Umbilical cord (tissue), 2 donors: ENCODE results near the gene DEFB116. TPM values are rescaled to one million over a fixed set of nuclear protein-coding genes. Genes with fewer than 3 reads are reported as not detected.
"Not testable (repeated sequence)": the region's sequence is repeated elsewhere in the genome, so short reads cannot be mapped to it uniquely, and the experiment has no call there.

Experiments used
- DNase-seq: peaks from one replicate; pipeline ENCODE4 v3.0.0-alpha.2; 2015; ENCODE audit warnings: low spot score
- total RNA-seq: library from RNA; depleted of rRNA; stranded (reverse); fragments of >200 nt; gene quantifications from one replicate; pipeline ENCODE4 v1.2.3, GENCODE V29; 2014; ENCODE audit warnings: low replicate concordance; ENCODE audit not compliant: insufficient read depth

Gene DEFB116, protein sequence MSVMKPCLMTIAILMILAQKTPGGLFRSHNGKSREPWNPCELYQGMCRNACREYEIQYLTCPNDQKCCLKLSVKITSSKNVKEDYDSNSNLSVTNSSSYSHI
- total RNA-seq: not detected

DNA sequence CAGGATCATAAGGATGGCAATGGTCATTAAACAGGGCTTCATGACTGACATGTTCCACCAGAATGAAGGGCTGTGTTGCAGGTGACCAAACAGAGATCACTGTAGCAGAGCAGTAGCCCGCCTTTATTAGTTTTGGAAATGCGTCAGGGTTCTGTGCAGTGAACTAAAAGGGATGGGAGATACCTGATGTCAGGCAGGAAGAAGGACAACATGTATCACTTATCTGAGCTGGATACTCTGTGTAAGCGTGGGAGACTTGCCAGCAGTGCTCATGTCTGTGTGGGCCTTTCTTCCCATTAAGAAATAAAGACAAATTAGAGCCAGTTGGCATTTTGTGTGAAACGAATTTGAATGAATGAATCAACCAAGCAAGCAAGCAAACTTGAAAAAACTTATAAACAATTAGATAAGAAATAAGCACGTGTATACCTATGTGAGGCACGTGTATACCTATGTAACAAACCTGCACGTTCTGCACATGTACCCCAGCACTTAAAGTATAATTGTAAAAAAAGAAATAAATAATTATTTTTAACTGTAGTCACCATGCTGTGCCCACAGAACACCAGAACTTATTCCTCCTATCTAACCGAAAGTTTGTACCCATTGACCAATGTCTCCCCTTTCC is at the start of gene DEFB116:
DEFB116 (minus strand) TSS at position 51 of the 628 bp plus-strand sequence; CDS start at position 51, 0 bp downstream.
- DNase-seq: no peak

DNA sequence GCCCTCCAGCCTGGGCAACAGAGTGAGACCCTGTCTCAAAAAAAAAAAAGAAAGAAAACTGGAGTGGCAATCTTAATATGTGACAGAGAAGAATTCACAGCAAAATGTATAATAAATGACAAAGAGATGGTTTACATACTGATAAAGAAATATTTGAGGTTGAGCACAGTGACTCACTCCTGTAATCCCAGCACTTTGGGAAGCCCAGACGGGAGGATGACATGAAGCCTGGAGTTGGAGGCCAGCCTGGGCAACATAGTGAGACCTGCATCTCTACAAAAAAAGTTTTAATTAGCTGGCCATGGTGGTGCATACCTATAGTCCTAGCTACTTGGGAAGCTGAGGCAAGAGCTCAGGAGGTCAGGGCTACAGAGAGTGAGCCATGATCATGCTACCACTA is 47.6 kb upstream of the DEFB116 start:
- no peak for DNase-seq

DNA sequence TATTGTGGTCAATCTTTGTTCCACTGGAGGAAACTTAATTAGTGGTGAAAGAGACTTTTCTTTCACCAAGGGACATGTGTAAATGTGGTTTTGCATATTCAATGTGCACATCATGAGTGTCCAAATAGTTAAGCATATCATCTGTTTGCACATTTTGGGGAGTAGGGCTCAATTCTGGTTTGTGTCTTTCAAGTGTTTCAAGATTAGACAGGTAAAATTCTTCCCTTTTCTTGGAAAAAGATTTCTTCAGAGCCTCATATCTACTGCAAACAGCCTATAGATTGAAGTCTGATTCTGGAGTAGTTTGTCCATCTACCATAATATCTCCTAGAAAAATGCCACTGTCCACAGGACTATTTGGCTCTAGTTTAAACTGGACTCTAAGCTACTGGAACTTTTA is 33.1 kb upstream of the DEFB116 start:
- no peak for DNase-seq

DNA sequence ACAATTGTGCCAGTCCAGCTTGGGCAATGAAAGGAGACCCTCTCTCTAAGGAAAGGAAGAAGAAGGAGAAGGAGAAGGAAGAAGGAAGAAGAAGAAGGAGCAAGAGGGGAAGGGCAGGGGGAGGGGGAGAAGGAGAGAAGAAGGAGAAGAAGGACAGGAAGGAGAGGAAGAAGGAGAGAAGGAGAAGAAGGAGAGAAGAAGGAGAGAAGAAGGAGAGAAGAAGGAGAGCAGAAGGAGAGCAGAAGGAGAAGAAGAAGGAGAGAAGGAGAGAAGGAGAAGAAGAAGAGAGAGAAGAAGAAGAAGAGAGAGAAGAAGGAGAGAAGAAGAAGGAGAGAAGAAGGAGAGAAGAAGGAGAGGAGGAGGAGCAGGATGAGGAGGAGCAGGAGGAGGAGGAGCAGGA is 22.5 kb upstream of the DEFB116 start:
- DNase-seq: no peak

DNA sequence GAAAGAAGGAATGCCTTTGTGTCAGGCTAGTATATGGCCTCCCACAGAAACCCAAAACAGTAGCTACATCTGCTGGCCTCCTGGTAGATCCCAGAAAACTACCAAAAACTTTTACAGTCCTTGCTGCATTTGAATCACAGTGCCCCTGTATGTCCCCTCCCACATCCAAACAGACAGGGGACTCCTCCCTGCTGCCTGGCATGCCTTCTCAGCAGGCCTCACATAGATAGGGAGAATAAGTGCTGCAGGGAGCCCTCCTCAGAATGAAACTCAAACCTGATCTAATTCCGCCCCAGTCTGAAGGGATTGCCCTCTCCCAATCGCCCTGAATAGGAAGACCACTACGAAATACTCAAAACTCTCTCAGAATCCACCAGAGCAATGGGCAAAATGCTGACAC is 14.1 kb upstream of the DEFB116 start:
- no peak for DNase-seq

DNA sequence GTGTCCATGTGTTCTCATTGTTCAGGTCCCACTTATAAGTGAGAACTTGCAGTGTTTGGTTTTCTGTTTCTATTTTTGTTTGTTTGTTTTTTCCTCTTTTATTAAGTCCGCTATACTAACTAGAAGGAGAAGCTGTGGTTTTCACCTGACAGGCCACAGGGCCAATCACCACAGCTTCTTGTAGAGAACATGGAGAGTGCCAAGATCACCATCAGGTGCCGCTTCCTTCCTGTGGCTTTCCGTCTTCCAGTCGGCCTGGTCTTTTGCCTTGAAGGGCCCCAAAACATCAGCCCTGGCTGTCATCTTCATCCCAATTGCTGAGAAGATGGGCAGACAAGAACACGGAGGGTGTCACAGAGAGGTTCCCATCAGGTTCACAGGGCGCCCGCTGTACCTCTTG is 23.4 kb downstream of the DEFB116 start:
- DNase-seq: not testable (repeated sequence)

DNA sequence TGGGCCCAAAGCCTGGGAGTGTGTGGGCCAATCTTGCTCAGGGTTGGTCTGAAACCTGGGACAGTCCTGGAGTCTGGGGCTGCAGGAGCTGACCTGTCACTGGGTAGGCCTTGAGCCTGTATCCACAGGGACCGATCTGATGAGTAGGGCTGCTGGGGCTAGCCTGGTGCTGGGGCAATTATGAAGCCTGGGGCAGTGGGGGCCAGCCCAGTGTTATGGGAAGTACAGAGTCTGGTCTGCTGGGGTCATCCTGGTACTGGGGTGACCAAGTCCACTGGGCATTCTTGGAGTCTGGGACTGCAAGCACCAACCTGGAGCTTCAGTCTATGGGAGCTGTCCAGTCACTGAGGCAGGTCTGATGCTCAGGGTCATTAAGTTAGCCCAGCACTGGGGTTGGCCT is 30.2 kb downstream of the DEFB116 start:
- DNase-seq: no peak

DNA sequence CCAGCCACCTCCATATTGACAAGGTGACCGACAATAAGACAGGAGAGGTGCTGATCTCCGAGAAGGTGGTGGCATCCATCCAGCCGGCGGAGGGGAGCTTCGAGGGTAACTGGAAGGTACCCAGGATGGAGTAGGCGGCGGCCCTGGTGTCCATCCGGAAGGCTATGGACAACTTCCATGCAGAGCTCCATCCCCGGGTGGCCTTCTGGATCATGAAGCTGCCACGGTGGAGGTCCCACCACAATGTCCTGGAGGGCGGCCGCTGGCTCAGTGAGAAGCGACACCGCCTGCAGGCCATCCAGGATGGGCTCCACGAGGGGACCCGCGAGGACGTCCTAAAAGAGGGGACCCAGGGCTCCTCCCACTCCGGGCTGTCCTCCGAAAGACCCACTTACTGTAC is 33.9 kb downstream of the DEFB116 start:
- no peak for DNase-seq

DNA sequence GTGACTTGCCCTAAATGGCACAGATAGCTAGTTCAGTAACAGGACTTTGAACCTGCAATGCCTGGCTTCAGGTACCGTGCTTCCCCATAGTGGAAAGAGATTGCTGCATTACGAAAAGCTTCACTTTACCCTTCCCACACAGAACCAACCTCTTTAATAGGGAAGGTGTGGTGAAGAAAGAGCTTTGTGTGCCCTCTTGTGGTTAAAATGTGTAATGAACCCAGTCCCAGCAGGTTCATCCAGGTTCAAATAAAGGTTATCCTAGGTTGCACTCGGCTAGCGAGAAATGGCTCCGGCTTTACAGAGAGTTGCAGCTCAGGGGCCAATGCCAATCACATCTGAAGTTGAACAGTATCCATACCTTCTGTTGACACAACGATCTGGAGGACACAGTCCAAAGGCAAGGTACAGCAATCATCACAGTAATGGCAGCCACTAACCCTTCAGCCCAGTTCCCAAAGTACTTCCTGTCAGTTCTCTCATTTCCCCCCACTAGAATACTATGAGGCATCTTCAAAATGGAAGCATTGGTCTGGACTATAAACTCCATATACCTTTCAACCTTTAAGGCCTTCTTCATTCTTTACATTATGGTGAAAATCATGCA is 48.0 kb downstream of the DEFB116 start:
- no peak for DNase-seq

DNA sequence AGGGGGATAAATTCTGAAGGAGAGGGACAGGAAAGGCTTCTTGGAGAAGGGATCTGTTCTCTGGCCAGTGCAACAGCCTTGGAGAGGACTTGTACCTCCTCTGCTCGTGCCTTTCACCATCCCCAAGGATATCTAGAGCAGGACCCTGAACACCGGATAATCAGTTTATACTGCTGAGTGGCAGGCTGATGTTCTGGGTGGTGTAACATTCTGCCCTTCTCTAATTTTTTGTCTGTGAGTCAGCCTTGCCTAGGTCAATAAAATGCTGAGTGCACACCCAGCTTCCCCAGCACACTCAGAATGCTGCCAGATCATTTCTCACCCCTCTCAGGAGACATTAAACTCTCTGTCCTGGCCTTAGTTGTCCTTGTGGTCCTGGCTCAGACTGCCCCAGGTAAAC is 51.0 kb downstream of the DEFB116 start, which contains the start of gene DEFB115:
DEFB115 (plus strand) TSS at position 301 of the 400 bp plus-strand sequence; CDS start at position 301, 0 bp downstream.
- no peak for DNase-seq

DNA sequence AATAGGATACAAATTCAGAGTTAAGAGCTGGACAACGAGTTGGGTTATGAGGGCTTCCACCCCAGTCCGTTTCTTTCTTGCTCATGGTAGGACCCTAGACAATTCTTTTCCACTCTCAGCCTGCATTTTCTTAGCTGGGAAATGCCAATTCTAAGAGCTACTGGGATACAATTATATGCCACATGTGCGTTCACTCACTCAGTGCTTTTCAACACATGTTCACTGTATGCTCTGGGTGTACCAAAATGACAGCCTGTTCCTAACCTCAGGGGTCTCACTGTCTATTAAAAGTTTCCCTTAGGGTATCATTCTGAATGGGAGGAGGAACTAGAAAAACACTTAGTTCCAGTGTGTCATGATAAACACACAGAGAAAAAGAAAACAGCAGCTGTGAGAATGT is 51.4 kb downstream of the DEFB116 start:
- no peak for DNase-seq

Other genes with a start within 250 kb of the DEFB116 start
- not detected for gene DEFB115, start 50.9 kb downstream of the DEFB116 start, total RNA-seq
- gene DEFB118, start 60.0 kb upstream of the DEFB116 start, total RNA-seq: not detected
- not detected for gene DEFB119, start 82.0 kb upstream of the DEFB116 start, total RNA-seq
- gene DEFB121, start 97.6 kb upstream of the DEFB116 start, total RNA-seq: not detected
- not detected for gene DEFB123, start 132.0 kb upstream of the DEFB116 start, total RNA-seq
- not detected for gene DEFB124, start 166.5 kb upstream of the DEFB116 start, total RNA-seq
- not detected for gene REM1, start 166.7 kb upstream of the DEFB116 start, total RNA-seq
- 42.1 TPM for gene HM13, start 205.9 kb upstream of the DEFB116 start, total RNA-seq